HFF-Myc (cell line): ENCODE measurements around the gene UBE2N.

ENCODE experiments used
- DNase-seq: peaks from one replicate; pipeline ENCODE4 v3.0.0-alpha.2; 2011; ENCODE audit warnings: low read depth; ENCODE audit errors: extremely low read depth
- H3K4me3 ChIP-seq: replicated peaks from 2 replicates; pipeline ENCODE4 v1.5.1; 2011; ENCODE audit warnings: low read depth, mild to moderate bottlenecking, control low read depth, low read length
- CTCF ChIP-seq: IDR thresholded peaks from 2 replicates; pipeline ENCODE4 v1.5.1; 2012; ENCODE audit warnings: mild to moderate bottlenecking, low read depth, low read length, control low read depth; ENCODE audit errors: missing control alignments

UBE2N gene

GRCh38 chr12:93460003-93460402 lies 18.3 kb upstream of the UBE2N start:
- DNase-seq, result no peak
- no peak overlapping the region for H3K4me3 ChIP-seq
- TF ChIP-seq CTCF, result no peak

- no peak for TF ChIP-seq CTCF
These were observed 17.4 kb upstream of the UBE2N start for GRCh38 chr12:93459097-93459496.

GRCh38 chr12:93456077-93456476 lies 14.3 kb upstream of the UBE2N start:
- no peak overlapping the region for H3K4me3 ChIP-seq
- TF ChIP-seq CTCF, result no peak

More at GRCh38 chr12:93459097-93459496, 17.4 kb upstream of the UBE2N start:
- no peak for DNase-seq
- no peak overlapping the region for H3K4me3 ChIP-seq

GRCh38 chr12:93453633-93454032 lies 11.9 kb upstream of the UBE2N start:
- TF ChIP-seq CTCF, result no peak
- H3K4me3 ChIP-seq, result no peak overlapping the region
- no peak for DNase-seq

More at GRCh38 chr12:93456077-93456476, 14.3 kb upstream of the UBE2N start:
- no peak for DNase-seq

- H3K4me3 ChIP-seq, result no peak overlapping the region
- DNase-seq, result no peak
- no peak for TF ChIP-seq CTCF
These were observed 9.8 kb upstream of the UBE2N start for GRCh38 chr12:93451423-93452158.

GRCh38 chr12:93449277-93449676 lies 7.5 kb upstream of the UBE2N start:
- DNase-seq, result no peak
- no peak for TF ChIP-seq CTCF
- H3K4me3 ChIP-seq, result no peak overlapping the region

GRCh38 chr12:93448796-93449195 lies 7.0 kb upstream of the UBE2N start:
- H3K4me3 ChIP-seq, result no peak overlapping the region
- no peak for DNase-seq
- no peak for TF ChIP-seq CTCF
